ENCODE data around the gene BPI. TPM values are rescaled to one million over a fixed set of nuclear protein-coding genes. Genes with fewer than 3 reads are reported as not detected.

BPI gene
- total RNA-seq, 2 experiments from 2014 or later = 0.14 TPM; not detected in 1

- no peaks in the 10 kb centered on the region for H3K36me3 Mint-ChIP-seq (ENCODE audit: low read depth)
- Histone ChIP-seq H3K27me3 (ENCODE audit: control insufficient read depth in 1 of 2, insufficient read depth in 2 of 2, low read length in 2 of 2) (no peaks in the 10 kb centered on the region), H3K4me3 (ENCODE audit: low read length) (no peak overlapping the region), H3K4me1 (ENCODE audit: insufficient read depth, low read length) (no peaks in the 10 kb centered on the region), H3K9me3 (ENCODE audit: control insufficient read depth in 1 of 2, insufficient read depth in 1 of 2, low read length in 2 of 2) (peaks cover 0 to 5% of the 10 kb centered on the region in 2 experiments), H3K36me3 (ENCODE audit: insufficient read depth, low read length) (no peaks in the 10 kb centered on the region), H3K27ac (ENCODE audit: low read depth in 1 of 2, low read length in 2 of 2) (no peak overlapping the region)
- intact Hi-C loops (cut with DNase I, micrococcal nuclease) = no loop called here
- ATAC-seq (ENCODE audit: poor library complexity) (no peak), DNase-seq (no peak)
- peaks cover 50% of the 10 kb centered on the region for H3K27me3 Mint-ChIP-seq
- H3K4me1 Mint-ChIP-seq (ENCODE audit: low read depth) = no peaks in the 10 kb centered on the region
- CTCF ChIA-PET = no interaction called here
- H3K27ac Mint-ChIP-seq = no peak overlapping the region
- H3K4me3 Mint-ChIP-seq = no peak overlapping the region
- no peak for TF ChIP-seq CTCF (IDR thresholded peaks at IDR 0.05)
- H3K9me3 Mint-ChIP-seq = no peaks in the 10 kb centered on the region
- POLR2A ChIA-PET = no interaction called here
Observed at GRCh38 chr20:38269040-38269439, 34.9 kb upstream of the BPI start.

GRCh38 chr20:38269715-38270114, 34.2 kb upstream of the BPI start:
- Mint-ChIP-seq H3K9me3 (no peaks in the 10 kb centered on the region), H3K36me3 (ENCODE audit: low read depth) (no peaks in the 10 kb centered on the region), H3K4me3 (no peak overlapping the region), H3K27ac (no peak overlapping the region), H3K27me3 (peaks cover 43% of the 10 kb centered on the region), H3K4me1 (ENCODE audit: low read depth) (no peaks in the 10 kb centered on the region)
- no peak for TF ChIP-seq CTCF (IDR thresholded peaks at IDR 0.05)
- POLR2A ChIA-PET = no interaction called here
- Histone ChIP-seq H3K36me3 (ENCODE audit: insufficient read depth, low read length) (no peaks in the 10 kb centered on the region), H3K27ac (ENCODE audit: low read depth in 1 of 2, low read length in 2 of 2) (no peak overlapping the region), H3K4me1 (ENCODE audit: insufficient read depth, low read length) (no peaks in the 10 kb centered on the region), H3K9me3 (ENCODE audit: control insufficient read depth in 1 of 2, insufficient read depth in 1 of 2, low read length in 2 of 2) (peaks cover 0 to 5% of the 10 kb centered on the region in 2 experiments), H3K27me3 (ENCODE audit: control insufficient read depth in 1 of 2, insufficient read depth in 2 of 2, low read length in 2 of 2) (no peaks in the 10 kb centered on the region), H3K4me3 (ENCODE audit: low read length) (no peak overlapping the region)
- intact Hi-C loops (cut with DNase I, micrococcal nuclease) = no loop called here
- ATAC-seq (ENCODE audit: poor library complexity) (no peak), DNase-seq (no peak)
- CTCF ChIA-PET = no interaction called here

GRCh38 chr20:38270869-38271605, 32.9 kb upstream of the BPI start:
- Histone ChIP-seq H3K4me3 (ENCODE audit: low read length) (no peak overlapping the region), H3K36me3 (ENCODE audit: insufficient read depth, low read length) (no peaks in the 10 kb centered on the region), H3K27ac (ENCODE audit: low read depth in 1 of 2, low read length in 2 of 2) (no peak overlapping the region), H3K4me1 (ENCODE audit: insufficient read depth, low read length) (no peaks in the 10 kb centered on the region), H3K27me3 (ENCODE audit: control insufficient read depth in 1 of 2, insufficient read depth in 2 of 2, low read length in 2 of 2) (no peaks in the 10 kb centered on the region), H3K9me3 (ENCODE audit: control insufficient read depth in 1 of 2, insufficient read depth in 1 of 2, low read length in 2 of 2) (peaks cover 0 to 5% of the 10 kb centered on the region in 2 experiments)
- no peak overlapping the region for H3K27ac Mint-ChIP-seq
- peaks cover 33% of the 10 kb centered on the region for H3K27me3 Mint-ChIP-seq
- no peak overlapping the region for H3K4me3 Mint-ChIP-seq
- ATAC-seq (ENCODE audit: poor library complexity) = no peak
- no peaks in the 10 kb centered on the region for H3K36me3 Mint-ChIP-seq (ENCODE audit: low read depth)
- ChIA-PET POLR2A (no interaction called here), CTCF (no interaction called here)
- intact Hi-C loops (cut with DNase I, micrococcal nuclease) = no loop called here
- H3K9me3 Mint-ChIP-seq = no peaks in the 10 kb centered on the region
- no peak for DNase-seq
- no peaks in the 10 kb centered on the region for H3K4me1 Mint-ChIP-seq (ENCODE audit: low read depth)
- no peak for TF ChIP-seq CTCF (IDR thresholded peaks at IDR 0.05)
